Activated CD4-positive, alpha-beta T cell treated with anti-CD3 and anti-CD28 coated beads, Interleukin-2, amount 10 ng/mL, durations not matched to agents 7 days and 5 days (primary cell): ENCODE data around the gene FAM221A. TPM values are rescaled to one million over a fixed set of nuclear protein-coding genes. Genes with fewer than 3 reads are reported as not detected.

Experiments
- CTCF ChIA-PET: fragments of 350-600 bp; sonication (Branson Sonifier 250); formaldehyde crosslinking; loops from one replicate; lab custom pipeline; 2021; ENCODE audit warnings: antibody characterized with exemption; lab: Charles Lee
- POLR2A ChIA-PET: fragments of 350-600 bp; sonication (Branson Sonifier 250); formaldehyde crosslinking; loops from one replicate; lab custom pipeline; 2021; ENCODE audit warnings: antibody characterized with exemption; lab: Charles Lee
- DNase-seq: peaks from one replicate; pipeline ENCODE4 v3.0.0-alpha.2; 2020
- H3K27ac Mint-ChIP-seq: one replicate; pipeline ENCODE4 v1.8.0; 2021; ENCODE audit warnings: mild to moderate bottlenecking, moderate library complexity, mixed read lengths
- H3K27me3 Mint-ChIP-seq: one replicate; pipeline ENCODE4 v1.8.0; 2021; ENCODE audit warnings: mixed read lengths
- H3K36me3 Mint-ChIP-seq: one replicate; pipeline ENCODE4 v1.8.0; 2021; ENCODE audit warnings: low read depth, mixed read lengths
- H3K4me1 Mint-ChIP-seq: one replicate; pipeline ENCODE4 v1.8.0; 2021; ENCODE audit warnings: mixed read lengths
- H3K4me3 Mint-ChIP-seq: one replicate; pipeline ENCODE4 v1.8.0; 2021; ENCODE audit warnings: mild to moderate bottlenecking, moderate library complexity, mixed read lengths
- H3K9me3 Mint-ChIP-seq: one replicate; pipeline ENCODE4 v1.8.0; 2021; ENCODE audit warnings: mixed read lengths
- total RNA-seq, 2 experiments: library from RNA; stranded (reverse); gene quantifications; one replicate each; pipeline ENCODE4 v1.2.3, GENCODE V29; 2021

The FAM221A gene, protein sequence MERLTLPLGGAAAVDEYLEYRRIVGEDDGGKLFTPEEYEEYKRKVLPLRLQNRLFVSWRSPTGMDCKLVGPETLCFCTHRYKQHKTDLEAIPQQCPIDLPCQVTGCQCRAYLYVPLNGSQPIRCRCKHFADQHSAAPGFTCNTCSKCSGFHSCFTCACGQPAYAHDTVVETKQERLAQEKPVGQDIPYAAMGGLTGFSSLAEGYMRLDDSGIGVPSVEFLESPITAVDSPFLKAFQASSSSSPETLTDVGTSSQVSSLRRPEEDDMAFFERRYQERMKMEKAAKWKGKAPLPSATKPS
- 1 to 10 TPM; 4.4 to 4.5 TPM for total RNA-seq

DNA sequence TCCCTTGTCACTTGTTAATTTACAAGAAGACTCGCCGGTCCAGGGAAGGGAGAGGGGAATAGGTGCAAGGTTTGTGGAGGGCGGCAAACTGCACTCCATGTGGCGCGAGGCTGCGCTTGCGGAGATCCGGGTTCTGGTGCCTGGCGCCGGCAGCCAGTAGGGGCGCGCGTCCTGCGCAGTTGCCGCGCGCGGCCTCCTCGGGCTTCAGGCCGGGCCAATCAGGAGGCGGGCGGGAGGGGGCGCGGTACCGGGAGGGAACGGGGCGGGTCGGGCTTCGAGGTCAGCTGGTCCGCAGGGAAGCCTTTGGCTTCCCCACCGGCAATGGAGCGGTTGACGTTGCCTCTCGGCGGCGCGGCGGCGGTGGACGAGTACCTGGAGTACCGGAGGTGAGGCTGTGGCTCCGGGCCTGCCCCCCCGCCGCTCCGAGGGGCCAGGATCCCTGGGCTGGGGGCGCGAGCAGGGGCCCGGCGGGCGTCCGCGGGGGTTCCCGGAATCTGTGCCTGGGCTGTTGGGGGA lies at the start of gene FAM221A:
FAM221A (plus strand) TSS at position 302 of the 516 bp plus-strand sequence; CDS start at position 322, 20 bp downstream.
- peak within 1 kb of the TSS; percentile 85 for H3K4me3 Mint-ChIP-seq
- no peaks in the 10 kb centered on the region for H3K9me3 Mint-ChIP-seq

DNA sequence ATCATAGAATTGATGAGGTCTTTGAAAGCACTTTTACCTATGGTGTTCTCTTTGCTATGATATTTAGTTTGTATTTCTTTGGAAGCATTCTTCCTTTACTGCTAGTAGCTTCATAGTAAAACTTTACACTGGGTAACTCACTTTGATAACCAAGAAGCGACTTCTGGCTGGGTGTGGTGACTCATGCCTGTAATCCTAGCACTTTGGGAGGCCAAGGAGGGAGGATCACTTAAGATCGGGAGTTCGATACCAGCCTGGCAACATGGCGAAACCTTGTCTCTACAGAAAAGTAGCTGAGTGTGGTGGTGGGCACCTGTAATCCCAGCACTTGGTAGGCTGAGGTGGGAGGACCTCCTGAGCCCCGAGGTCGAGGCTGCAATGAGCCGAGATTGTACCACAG lies 46.6 kb upstream of the FAM221A start:
- no peaks in the 10 kb centered on the region for H3K9me3 Mint-ChIP-seq
- no peak overlapping the region for H3K4me3 Mint-ChIP-seq
- H3K27ac Mint-ChIP-seq = no peak overlapping the region
- no peak for DNase-seq
- ChIA-PET CTCF (no interaction called here), POLR2A (no interaction called here)
- H3K36me3 Mint-ChIP-seq = peaks cover 2% of the 10 kb centered on the region
- no peaks in the 10 kb centered on the region for H3K4me1 Mint-ChIP-seq
- no peaks in the 10 kb centered on the region for H3K27me3 Mint-ChIP-seq

More for the DNA sequence above, at the start of gene FAM221A:
- Mint-ChIP-seq H3K4me1 (peaks cover 17% of the 10 kb centered on the region), H3K27ac (peak within 1 kb of the TSS; percentile 80), H3K36me3 (no peaks in the 10 kb centered on the region), H3K27me3 (peaks cover 11% of the 10 kb centered on the region)
- ChIA-PET CTCF (no interaction called here), POLR2A (no interaction called here)
- peak; percentile 80 for DNase-seq

DNA sequence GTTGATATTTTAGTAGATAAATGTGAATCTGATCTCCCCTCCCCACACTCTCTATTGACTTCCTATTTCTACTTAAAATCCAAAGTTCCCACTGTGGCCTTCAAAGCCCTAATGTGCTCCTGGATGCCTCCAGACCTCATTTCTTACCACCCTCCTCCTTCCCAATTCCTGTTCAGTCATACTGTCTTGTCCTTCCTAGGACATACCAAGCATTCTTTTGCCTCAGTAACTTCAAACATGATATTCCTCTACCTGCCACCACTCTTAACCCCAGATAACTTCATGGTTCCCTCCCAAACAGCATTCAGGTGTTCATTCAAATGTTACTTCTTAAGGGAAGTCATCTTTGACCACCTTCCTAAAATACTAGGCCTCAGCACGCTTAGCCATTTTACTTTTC lies 34.2 kb upstream of the FAM221A start:
- CTCF ChIA-PET = interaction anchor here (0.8 kb wide), 1 partner anchor 52 kb away, joined by 3 read pairs; no protein-coding TSS in a partner anchor
- Mint-ChIP-seq H3K36me3 (no peaks in the 10 kb centered on the region), H3K9me3 (no peaks in the 10 kb centered on the region), H3K27ac (no peak overlapping the region), H3K4me3 (no peak overlapping the region), H3K4me1 (no peaks in the 10 kb centered on the region), H3K27me3 (no peaks in the 10 kb centered on the region)
- DNase-seq = no peak
- POLR2A ChIA-PET = no interaction called here

DNA sequence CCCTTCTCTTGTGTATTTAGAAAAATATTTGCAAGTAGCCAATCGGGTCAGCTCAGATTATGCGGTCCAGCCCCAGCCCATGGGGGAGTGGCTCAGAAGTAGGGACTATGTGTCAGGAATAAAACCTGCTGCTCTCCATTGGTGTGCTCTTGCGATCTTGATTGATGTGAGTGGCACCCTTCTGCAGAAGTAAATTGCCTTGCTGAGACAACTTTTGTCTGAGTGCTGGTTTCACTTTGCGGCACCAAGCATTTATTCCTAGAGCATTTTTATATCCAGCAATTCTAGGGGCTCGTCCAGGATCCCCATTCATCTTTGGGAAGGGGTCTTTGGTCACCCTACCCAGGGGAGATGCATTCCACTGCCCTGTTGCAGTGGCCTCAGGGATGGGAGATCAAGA lies 26.1 kb upstream of the FAM221A start:
- Mint-ChIP-seq H3K36me3 (peaks cover 3% of the 10 kb centered on the region), H3K4me1 (no peaks in the 10 kb centered on the region), H3K27ac (no peak overlapping the region), H3K27me3 (no peaks in the 10 kb centered on the region), H3K4me3 (no peak overlapping the region), H3K9me3 (peaks cover 16% of the 10 kb centered on the region)
- ChIA-PET CTCF (no interaction called here), POLR2A (no interaction called here)
- no peak for DNase-seq

DNA sequence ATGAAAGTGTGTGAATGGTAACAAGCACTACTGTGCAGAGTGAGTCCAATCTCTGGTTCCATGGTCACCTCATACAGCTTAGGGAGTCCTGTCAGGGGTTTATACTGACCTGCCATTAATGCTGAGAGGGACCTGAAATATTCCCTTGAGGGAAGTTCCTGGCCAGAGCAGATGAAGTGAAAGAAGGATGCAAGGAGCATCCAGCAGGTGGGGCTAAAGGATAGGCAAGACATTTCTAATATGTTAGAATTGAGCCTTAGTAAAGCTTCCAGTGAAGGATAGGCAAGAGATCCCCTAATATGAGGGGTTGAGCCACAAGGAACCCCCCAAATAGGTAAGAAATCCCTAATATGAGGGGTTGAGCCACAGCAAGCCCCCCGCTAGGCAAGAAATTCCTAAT lies 25.5 kb upstream of the FAM221A start:
- peak; percentile 7 for DNase-seq
- Mint-ChIP-seq H3K9me3 (peaks cover 16% of the 10 kb centered on the region), H3K27me3 (no peaks in the 10 kb centered on the region), H3K4me1 (no peaks in the 10 kb centered on the region), H3K36me3 (peaks cover 3% of the 10 kb centered on the region), H3K27ac (no peak overlapping the region), H3K4me3 (no peak overlapping the region)
- ChIA-PET CTCF (no interaction called here), POLR2A (no interaction called here)

DNA sequence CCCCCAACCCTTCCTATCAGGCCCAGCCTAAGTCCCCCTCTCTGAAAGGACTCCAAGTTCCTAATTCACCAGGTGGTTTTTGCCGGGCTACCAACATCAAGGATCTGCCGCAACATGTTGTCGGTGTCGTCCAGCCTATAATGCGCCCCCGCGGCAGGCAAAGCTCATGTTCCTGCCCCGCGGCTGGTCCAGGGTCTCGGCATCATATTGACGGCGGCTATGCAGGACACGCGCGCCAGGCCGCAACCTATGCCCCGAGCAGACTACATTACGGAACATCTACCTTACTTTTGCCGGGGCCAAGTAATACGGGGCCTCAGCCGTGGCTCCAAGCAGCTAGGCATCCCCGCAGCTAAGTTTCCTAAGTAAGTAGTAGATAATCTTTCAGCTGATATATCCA lies 24.6 kb upstream of the FAM221A start:
- CTCF ChIA-PET = interaction anchor here (0.6 kb wide), 1 partner anchor 13 kb away, joined by 3 read pairs; no protein-coding TSS in a partner anchor
- POLR2A ChIA-PET = no interaction called here
- Mint-ChIP-seq H3K4me3 (no peak overlapping the region), H3K9me3 (peaks cover 16% of the 10 kb centered on the region), H3K36me3 (peaks cover 3% of the 10 kb centered on the region), H3K4me1 (no peaks in the 10 kb centered on the region), H3K27me3 (no peaks in the 10 kb centered on the region), H3K27ac (no peak overlapping the region)
- DNase-seq = no peak

DNA sequence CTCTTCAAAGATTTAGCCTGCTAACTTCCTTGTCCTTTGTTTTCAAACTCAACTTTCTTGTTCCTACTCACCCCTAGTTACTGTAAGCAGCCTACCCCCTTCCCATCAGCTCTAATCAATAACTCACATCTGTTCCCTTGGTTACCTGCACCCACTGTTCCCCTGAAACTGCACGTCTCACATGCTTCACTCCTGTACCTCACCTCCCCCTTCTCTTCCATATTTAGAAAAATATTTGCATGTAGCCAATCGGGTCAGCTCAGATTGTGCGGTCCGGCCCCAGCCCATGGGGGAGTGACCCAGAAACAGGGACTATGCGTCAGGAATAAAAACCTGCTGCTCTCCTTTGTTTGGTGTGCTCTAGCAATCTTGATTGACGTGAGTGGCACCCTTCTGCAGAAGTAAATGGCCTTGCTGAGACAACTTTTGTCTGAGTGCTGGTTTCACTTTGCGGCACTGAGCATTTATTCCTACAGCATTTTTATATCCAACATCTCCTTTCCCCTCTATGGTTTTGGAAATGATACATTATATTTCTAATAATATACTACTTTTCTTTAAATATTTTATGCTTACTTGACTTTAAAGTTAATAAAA lies 21.1 kb upstream of the FAM221A start:
- ChIA-PET POLR2A (interaction anchor here (0.6 kb wide), 1 partner anchor 42 kb away, joined by 4 read pairs; no protein-coding TSS in a partner anchor), CTCF (no interaction called here)
- Mint-ChIP-seq H3K27me3 (no peaks in the 10 kb centered on the region), H3K36me3 (peaks cover under 1% of the 10 kb centered on the region), H3K4me1 (no peaks in the 10 kb centered on the region), H3K9me3 (peaks cover 9% of the 10 kb centered on the region), H3K27ac (no peak overlapping the region), H3K4me3 (no peak overlapping the region)
- no peak for DNase-seq

DNA sequence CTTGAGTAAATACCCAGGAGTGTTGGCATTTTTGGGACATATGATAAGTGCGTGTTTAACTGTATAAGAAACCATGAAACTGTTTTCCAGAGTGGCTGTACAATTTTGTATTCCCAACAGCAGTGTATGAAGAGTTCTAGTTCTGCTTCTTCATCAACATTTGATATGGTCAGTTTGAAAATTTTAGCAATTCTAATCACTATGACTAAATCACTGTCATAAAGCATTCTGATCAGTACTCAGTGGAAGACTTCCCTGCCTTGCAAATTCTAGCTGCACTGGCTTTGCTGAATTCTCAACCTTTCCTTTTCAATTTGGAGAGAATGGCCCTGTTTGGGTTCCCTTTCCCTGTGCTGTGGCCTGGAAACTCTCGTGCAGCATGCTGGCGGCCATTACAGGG lies 18.6 kb upstream of the FAM221A start:
- Mint-ChIP-seq H3K4me1 (no peaks in the 10 kb centered on the region), H3K27ac (no peak overlapping the region), H3K36me3 (no peaks in the 10 kb centered on the region), H3K27me3 (no peaks in the 10 kb centered on the region), H3K9me3 (peaks cover 5% of the 10 kb centered on the region), H3K4me3 (no peak overlapping the region)
- ChIA-PET POLR2A (no interaction called here), CTCF (no interaction called here)
- DNase-seq = no peak

DNA sequence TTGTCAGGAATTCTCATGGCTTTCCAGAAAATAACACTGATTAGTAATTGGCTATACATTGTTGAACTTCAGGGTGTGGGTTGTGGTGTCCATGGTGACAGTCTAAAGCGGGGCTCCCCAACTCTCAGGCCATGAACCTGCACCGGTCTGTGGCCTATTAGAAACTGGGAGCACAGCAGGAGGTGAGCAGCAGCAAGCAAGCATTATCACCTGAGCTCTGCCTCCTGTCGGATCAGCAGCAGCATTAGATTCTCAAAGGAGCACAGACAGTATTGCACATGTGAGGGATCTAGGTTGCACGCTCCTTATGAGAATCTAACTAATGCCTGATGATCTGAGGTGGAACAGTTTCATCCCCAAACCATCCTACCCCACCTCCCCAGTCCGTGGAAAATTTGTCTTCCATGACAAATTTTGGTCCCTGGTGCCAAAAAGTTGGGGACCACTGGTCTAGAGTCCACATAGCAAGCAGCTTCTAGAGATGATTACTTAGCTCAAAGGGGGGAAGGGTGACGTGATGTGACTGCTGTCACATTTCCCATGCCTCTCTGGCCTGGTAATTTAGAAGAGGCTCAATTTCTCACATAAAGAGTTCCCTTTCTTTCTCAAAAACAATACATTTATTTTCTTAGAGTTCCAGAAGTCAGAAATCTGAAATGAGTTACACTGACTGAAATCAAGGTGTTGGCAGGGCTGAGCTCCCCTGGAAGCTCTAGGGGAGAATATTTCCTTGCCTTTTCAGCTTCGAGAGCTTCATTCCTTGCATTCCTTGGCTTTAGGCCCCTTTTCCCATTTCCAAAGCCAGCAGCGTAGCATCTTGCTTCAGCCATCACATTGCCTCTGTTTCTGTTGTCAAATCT lies 17.6 kb upstream of the FAM221A start:
- H3K4me1 Mint-ChIP-seq = no peaks in the 10 kb centered on the region
- CTCF ChIA-PET = interaction anchor here (0.6 kb wide), 1 partner anchor 49 kb away, joined by 5 read pairs; no protein-coding TSS in a partner anchor
- no peaks in the 10 kb centered on the region for H3K36me3 Mint-ChIP-seq
- no peaks in the 10 kb centered on the region for H3K27me3 Mint-ChIP-seq
- H3K4me3 Mint-ChIP-seq = no peak overlapping the region
- DNase-seq = no peak
- POLR2A ChIA-PET = no interaction called here
- H3K27ac Mint-ChIP-seq = no peak overlapping the region
- peaks cover 3% of the 10 kb centered on the region for H3K9me3 Mint-ChIP-seq

DNA sequence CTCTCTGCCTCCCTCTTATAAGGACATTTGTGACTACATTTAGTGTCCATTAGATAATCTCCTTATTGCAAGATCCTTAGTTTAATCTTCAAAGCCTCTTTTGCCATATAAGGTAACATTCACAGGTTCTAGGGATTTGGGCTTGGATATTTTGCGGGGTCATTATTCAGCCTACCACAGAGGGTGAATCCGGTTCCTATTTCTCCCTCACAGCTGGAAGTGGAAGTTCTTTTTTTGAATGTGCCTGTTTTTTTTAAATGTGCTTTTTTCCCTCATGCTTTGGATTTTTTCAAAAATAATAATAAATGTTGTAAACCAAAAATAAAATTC lies 17.1 kb upstream of the FAM221A start:
- Mint-ChIP-seq H3K36me3 (no peaks in the 10 kb centered on the region), H3K27ac (no peak overlapping the region), H3K4me1 (no peaks in the 10 kb centered on the region), H3K27me3 (no peaks in the 10 kb centered on the region), H3K9me3 (peaks cover 2% of the 10 kb centered on the region), H3K4me3 (no peak overlapping the region)
- no peak for DNase-seq
- POLR2A ChIA-PET = no interaction called here
- CTCF ChIA-PET = no interaction called here

DNA sequence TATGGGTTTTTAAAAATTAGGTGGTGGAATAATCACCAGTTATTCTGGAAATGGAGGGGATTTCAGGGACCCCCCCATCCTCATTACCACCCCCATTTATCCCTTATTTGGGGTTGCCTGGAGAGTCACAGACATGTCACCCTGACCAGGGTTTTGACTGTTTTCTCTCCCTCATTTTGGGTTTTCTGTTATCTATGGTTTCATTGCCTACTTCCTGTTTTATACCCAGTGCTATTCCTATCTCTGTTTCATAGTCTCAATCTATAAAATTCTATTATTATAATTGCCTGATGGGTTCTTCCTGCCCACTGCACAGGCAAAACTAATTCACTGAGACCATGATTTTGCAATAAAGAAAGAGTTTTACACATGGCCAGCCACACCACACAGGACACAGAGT lies 15.9 kb upstream of the FAM221A start:
- ChIA-PET CTCF (no interaction called here), POLR2A (no interaction called here)
- Mint-ChIP-seq H3K4me3 (no peak overlapping the region), H3K36me3 (no peaks in the 10 kb centered on the region), H3K27ac (no peak overlapping the region), H3K4me1 (no peaks in the 10 kb centered on the region), H3K9me3 (no peaks in the 10 kb centered on the region), H3K27me3 (no peaks in the 10 kb centered on the region)
- no peak for DNase-seq

DNA sequence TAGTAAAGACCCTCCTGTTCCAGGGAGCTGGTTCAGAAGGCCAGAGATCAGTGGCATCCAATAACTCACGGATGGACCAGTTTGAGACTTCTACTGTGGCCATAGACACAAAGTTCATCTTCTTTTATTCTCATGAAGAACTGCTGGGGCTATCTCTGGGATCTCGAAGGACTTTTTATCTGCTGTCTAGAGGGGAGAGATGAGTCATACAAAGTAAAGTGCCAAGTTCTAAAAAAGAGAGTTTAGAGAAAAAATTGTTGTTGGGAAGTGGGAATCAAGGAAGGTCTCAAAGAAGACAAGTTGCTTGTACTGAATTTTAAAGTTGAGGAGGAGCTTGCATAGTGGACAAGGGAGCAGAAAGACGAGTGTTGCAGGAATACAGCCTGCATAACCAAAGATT lies 8.0 kb upstream of the FAM221A start:
- POLR2A ChIA-PET = no interaction called here
- Mint-ChIP-seq H3K27me3 (peaks cover 21% of the 10 kb centered on the region), H3K4me1 (no peaks in the 10 kb centered on the region), H3K36me3 (no peaks in the 10 kb centered on the region), H3K9me3 (no peaks in the 10 kb centered on the region), H3K27ac (no peak overlapping the region), H3K4me3 (no peak overlapping the region)
- CTCF ChIA-PET = no interaction called here
- no peak for DNase-seq
